GM21381 (cell line): Measurements from ENCODE around the gene UBAC1.

Experiments
- ATAC-seq: cut with Tn5 transposase; IDR thresholded peaks from one replicate; pipeline ENCODE4 v1.9.1; 2021; ENCODE audit warnings: mild to moderate bottlenecking, moderate library complexity; ENCODE audit not compliant: unreplicated experiment

UBAC1 gene

DNA sequence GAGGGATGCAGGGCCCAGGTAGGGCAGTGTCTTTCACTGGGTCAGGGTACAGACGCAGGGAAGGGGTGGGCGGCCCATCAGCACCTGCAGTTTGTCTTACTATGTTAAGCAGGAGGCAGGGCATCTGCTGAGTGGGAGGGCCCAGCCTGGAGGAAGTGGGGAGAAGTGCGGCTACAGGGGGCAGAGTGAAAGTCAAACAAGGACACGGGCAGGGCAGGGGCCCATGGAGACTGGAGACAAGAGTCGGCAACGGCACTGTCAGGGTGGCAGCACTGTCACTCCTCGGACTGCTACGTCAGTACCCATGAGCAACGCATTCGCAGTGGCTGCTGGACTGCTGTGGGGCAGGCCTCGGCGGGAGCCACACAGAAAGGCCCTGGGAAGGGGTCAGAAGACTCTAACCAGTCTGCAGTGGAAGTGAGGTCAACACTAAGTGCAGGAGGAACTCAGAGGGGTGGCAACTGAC, 73.6 kb downstream of the UBAC1 start:
- ATAC-seq: peak; percentile 62

DNA sequence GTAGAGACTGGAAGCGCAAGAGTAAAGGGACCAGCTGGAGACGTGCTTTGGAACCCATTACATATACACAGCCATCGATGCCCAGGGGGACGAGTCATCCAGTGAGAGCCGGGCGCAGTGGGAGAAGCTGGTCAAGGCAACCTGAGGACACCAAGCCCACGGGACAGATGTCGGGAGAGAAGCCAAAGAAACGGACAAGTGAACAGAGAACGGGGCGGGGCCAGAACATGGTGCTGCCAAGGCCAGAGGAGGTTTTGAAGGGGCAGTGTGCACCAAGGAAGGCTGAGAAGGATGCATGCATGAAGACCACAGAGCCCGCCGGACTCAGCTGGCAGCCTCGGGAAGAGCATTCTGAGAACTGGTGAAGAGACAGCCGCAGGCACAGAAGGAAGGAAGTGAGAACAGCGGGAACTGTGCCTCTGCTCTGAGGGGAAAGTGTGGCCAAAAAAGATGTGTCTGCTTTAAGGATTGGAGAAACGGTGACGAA, 74.1 kb downstream of the UBAC1 start:
- no peak for ATAC-seq

DNA sequence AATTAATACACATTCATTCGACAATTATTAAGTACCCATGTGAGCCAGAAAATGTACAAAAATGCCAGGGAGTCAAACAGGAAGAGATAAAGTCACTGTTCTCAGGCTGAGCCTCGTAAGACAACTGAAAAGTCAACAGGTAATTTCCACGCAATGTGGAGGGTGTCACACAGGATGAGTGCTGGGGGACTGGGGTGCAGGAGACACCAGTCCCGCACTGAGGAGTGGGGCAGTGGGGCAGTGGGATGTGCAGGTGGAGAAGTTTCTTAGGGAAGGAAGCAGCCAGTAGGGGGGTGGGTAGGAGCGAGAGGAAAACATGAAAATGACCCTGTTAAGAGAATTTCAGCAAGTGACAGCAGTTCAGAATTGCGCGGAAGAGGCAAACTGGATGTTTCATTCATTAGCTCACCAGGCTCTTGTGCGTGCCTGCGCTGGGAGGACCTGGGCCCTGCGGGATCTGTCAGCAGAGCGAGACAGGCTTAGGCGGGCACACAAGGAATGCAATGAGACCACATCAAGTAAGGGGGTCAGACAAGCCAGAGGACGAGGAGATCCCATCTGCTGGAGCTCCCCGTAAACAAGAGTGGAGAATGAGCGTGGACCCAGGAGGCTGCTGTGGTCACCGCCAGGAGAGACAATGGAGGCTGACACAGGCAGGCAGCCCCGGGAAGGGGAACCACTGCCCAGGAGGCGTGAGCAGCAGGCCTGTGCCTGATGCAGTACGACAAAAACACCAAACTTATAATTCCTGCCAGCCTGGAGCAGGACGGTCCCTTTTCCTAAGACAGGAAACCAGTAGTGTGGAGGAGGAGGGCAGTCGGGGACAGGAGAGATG, 74.8 kb downstream of the UBAC1 start:
- no peak for ATAC-seq

DNA sequence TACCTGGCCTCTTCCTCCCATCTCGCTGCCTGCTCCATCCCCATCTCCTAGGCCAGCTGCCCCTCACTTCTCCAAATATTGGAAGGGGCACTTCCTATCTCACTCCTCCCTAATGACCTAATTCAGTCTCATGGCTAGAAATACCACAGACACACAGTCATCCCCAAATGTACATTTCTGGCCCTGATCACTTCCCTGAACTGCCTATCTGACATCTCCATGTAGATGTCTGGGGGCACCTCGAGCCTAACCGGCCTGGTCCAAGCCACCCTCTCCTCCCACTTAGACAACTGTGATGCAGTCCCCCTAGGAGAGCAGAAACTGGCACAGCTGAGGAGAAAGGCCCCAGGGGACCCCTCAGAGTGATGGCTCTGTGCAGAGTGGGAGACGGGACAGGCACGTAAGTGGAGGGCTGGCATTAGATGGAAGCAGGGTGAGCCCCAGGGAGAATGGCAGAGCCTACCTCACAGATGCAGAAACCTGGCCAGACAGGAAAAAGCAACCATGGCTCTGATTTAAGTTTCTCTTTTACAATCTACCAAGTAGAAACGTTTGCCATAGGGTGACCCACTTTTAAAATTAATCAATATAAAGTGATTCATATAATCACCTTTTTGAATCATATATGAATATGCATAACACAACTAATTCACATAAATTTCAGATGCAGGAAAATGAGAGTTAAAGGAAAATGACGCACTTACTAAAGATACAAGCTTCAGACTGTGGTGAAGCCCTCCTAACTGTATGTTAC, 75.9 kb downstream of the UBAC1 start:
- no peak for ATAC-seq

DNA sequence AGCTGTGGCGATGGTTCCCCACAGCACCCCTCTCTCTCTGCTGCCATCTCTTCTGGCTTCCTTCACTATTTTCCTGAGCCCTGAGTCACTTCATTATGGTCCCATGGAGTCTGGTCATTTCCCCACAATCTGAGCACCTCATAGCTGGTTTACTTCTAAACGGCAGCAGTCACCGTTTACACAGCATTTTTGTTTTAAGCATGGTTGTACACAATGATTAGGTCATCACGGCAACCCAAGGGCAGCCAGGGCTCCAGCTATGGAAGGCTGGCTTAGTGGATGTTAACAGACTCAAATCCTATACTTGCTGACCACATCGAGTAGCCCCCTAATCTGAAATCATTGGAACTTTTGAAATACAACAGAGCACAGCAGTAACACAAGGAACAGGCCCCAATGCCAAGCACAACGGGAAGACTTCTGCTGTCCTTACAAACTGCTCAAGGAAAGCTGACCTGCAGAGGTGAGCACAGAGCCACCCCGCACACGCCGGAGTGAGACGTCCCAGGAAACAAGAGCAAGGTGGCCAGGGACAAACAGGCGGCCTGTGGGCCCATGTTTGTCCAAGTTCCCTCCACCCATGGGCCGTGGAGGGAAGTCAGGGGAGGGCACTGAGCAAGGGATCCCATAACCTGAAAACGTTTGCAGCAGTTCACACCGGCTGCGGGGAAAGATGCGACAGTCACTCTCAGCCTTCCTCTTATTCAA, 76.7 kb downstream of the UBAC1 start:
- no peak for ATAC-seq

DNA sequence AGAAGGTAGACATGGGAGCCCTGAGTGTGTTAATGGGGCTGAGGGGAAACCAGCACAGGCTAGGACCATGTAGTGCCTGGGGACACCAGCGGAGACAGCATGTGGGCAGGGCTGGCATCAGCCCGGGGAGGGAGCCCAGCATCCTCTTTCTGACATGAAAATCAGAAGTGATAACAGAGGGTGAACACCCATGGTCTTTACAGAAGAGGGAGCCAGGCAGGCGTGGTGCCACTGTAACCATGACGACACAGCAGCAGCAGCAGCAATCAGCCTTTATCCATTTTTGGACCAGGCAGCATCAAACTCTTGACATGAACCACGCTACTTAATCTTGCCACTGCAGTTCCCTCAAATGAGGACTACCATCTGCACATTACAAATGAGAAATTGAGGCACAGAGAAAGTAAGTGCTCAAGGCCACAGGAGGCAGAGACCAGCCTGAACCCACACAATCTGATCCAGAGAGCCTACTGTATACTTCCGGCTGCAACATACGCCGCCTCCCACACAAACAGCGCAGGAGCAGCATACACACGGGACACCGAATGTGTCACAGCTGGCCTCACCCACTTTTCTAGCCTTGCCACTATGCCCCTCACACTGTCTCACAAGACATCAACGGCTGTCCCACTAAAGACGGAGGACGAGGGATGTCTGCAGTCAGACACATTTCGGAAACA, 77.6 kb downstream of the UBAC1 start:
- no peak for ATAC-seq
